ENCODE measurements around the gene HLTF. TPM values are rescaled to one million over a fixed set of nuclear protein-coding genes. Genes with fewer than 3 reads are reported as not detected.

HLTF gene
- total RNA-seq, 2 experiments from 2014 or later = 3.3 to 3.6 TPM

DNA sequence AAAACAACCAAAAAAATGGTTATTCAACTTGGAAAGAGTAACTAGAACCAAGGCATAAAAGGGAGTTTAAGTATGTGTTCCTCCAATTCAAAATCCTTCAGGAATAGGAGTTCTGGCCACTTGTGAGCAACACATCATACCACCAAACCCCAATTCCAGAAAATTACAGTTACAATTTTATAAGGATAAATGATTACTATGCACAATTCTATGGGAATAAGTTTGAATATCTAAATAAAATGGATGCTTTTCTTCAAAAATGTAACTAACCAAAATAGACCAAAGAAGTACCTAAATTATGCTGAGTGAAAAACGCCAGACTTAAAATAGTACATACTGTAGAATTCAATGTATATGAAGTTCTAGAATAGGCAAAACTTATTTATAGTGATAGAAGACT is 4.6 kb downstream of the HLTF start:
- no peak overlapping the region for H3K4me3 Mint-ChIP-seq
- no peak for ATAC-seq (ENCODE audit: poor library complexity)
- H3K36me3 Mint-ChIP-seq (ENCODE audit: low read depth) = peaks cover 28% of the 10 kb centered on the region
- Histone ChIP-seq H3K27me3 (ENCODE audit: control insufficient read depth in 1 of 2, insufficient read depth in 2 of 2, low read length in 2 of 2) (no peaks in the 10 kb centered on the region), H3K36me3 (ENCODE audit: insufficient read depth, low read length) (no peaks in the 10 kb centered on the region), H3K4me1 (ENCODE audit: insufficient read depth, low read length) (peaks cover 10% of the 10 kb centered on the region), H3K4me3 (ENCODE audit: low read length) (no peak overlapping the region), H3K9me3 (ENCODE audit: control insufficient read depth in 1 of 2, insufficient read depth in 1 of 2, low read length in 2 of 2) (no peaks in the 10 kb centered on the region), H3K27ac (ENCODE audit: low read depth in 1 of 2, low read length in 2 of 2) (no peak overlapping the region)
- TF ChIP-seq CTCF (IDR thresholded peaks at IDR 0.05) = no peak
- CTCF ChIA-PET = no interaction called here
- no peak overlapping the region for H3K27ac Mint-ChIP-seq
- H3K27me3 Mint-ChIP-seq = no peaks in the 10 kb centered on the region
- POLR2A ChIA-PET = no interaction called here
- H3K9me3 Mint-ChIP-seq = no peaks in the 10 kb centered on the region
- H3K4me1 Mint-ChIP-seq (ENCODE audit: low read depth) = peaks cover 41% of the 10 kb centered on the region
- intact Hi-C loops (cut with DNase I, micrococcal nuclease) = no loop called here
- no peak for DNase-seq

DNA sequence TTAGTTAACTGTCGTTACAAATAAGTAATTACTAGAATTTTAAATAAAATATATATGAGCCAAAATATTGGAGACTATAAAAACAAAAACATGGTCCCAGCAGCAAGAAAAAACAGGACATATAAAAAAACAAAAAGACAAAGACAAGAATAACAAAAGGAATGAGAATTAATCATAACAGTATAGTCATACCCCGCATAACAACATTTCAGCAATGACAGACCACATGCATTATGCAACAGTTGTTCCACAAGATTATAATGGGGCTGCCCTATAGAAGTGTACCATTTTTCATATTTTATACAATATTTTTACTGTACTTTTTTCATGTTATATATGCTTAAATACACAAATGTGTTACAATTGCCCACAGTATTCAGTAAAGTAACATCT is 5.6 kb downstream of the HLTF start:
- ChIA-PET CTCF (no interaction called here), POLR2A (no interaction called here)
- peaks cover 30% of the 10 kb centered on the region for H3K4me1 Mint-ChIP-seq (ENCODE audit: low read depth)
- H3K27me3 Mint-ChIP-seq = no peaks in the 10 kb centered on the region
- Histone ChIP-seq H3K27me3 (ENCODE audit: control insufficient read depth in 1 of 2, insufficient read depth in 2 of 2, low read length in 2 of 2) (no peaks in the 10 kb centered on the region), H3K36me3 (ENCODE audit: insufficient read depth, low read length) (no peaks in the 10 kb centered on the region), H3K4me3 (ENCODE audit: low read length) (no peak overlapping the region), H3K9me3 (ENCODE audit: control insufficient read depth in 1 of 2, insufficient read depth in 1 of 2, low read length in 2 of 2) (no peaks in the 10 kb centered on the region), H3K4me1 (ENCODE audit: insufficient read depth, low read length) (peaks cover 8% of the 10 kb centered on the region), H3K27ac (ENCODE audit: low read depth in 1 of 2, low read length in 2 of 2) (no peak overlapping the region)
- no peak for DNase-seq
- H3K36me3 Mint-ChIP-seq (ENCODE audit: low read depth) = peaks cover 21% of the 10 kb centered on the region
- TF ChIP-seq CTCF (IDR thresholded peaks at IDR 0.05) = no peak
- H3K9me3 Mint-ChIP-seq = no peaks in the 10 kb centered on the region
- no peak overlapping the region for H3K4me3 Mint-ChIP-seq
- intact Hi-C loops (cut with DNase I, micrococcal nuclease) = no loop called here
- ATAC-seq (ENCODE audit: poor library complexity) = no peak
- no peak overlapping the region for H3K27ac Mint-ChIP-seq

DNA sequence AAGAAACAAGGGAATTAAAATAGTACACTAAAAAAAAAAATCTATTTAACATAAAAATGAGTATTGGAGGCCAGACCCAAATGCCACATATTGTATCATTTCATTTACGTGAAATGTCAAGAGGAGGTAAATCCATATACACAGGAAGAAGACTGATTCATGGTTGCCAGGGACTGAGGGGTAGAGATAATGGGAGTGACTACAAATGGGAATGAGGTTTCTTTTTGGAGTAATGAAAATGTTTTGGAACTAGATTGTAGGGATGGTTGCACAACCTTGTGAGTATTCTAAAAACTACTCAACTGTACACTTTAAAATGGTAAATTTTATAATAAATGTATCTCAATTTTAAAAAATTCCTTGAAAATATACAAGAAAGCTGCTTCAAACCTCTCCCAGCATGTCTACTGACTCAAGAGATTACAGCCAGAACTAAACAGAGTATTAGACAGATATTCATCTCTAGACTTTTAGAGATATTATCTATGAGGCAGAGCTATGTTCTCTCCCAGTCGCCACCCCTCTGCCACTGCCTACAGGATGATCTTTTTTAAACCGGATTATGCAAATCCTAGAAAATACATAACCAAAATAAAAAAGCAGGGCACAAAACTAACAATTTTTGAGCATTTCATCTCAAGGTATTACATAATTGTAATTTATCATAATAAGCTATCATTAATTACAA is 6.2 kb downstream of the HLTF start:
- Mint-ChIP-seq H3K36me3 (ENCODE audit: low read depth) (peaks cover 20% of the 10 kb centered on the region), H3K4me1 (ENCODE audit: low read depth) (peaks cover 26% of the 10 kb centered on the region), H3K27me3 (no peaks in the 10 kb centered on the region), H3K9me3 (no peaks in the 10 kb centered on the region), H3K4me3 (no peak overlapping the region), H3K27ac (no peak overlapping the region)
- no peak for TF ChIP-seq CTCF (IDR thresholded peaks at IDR 0.05)
- CTCF ChIA-PET = no interaction called here
- ATAC-seq (ENCODE audit: poor library complexity) (no peak), DNase-seq (no peak)
- Histone ChIP-seq H3K27me3 (ENCODE audit: control insufficient read depth in 1 of 2, insufficient read depth in 2 of 2, low read length in 2 of 2) (no peaks in the 10 kb centered on the region), H3K4me1 (ENCODE audit: insufficient read depth, low read length) (peaks cover 3% of the 10 kb centered on the region), H3K27ac (ENCODE audit: low read depth in 1 of 2, low read length in 2 of 2) (no peak overlapping the region), H3K4me3 (ENCODE audit: low read length) (no peak overlapping the region), H3K36me3 (ENCODE audit: insufficient read depth, low read length) (no peaks in the 10 kb centered on the region), H3K9me3 (ENCODE audit: control insufficient read depth in 1 of 2, insufficient read depth in 1 of 2, low read length in 2 of 2) (no peaks in the 10 kb centered on the region)
- POLR2A ChIA-PET = no interaction called here
- intact Hi-C loops (cut with DNase I, micrococcal nuclease) = no loop called here

Measured in CD4-positive, alpha-beta T cell (primary cell).